WERI-Rb-1 (cell line): ENCODE results near the gene SNX3.

Experiments
- DNase-seq: peaks from one replicate; pipeline ENCODE4 v3.0.0-alpha.2; 2020
- H3K27ac ChIP-seq: fragments of 250-450 bp; sonication (Bioruptor Pico); 2 replicates; pipeline ENCODE4 v1.5.1; 2020; ENCODE audit warnings: mild to moderate bottlenecking, moderate library complexity
- H3K27me3 ChIP-seq: fragments of 250-450 bp; sonication (Bioruptor Pico); 2 replicates; pipeline ENCODE4 v1.5.1; 2021; ENCODE audit warnings: mild to moderate bottlenecking, low read depth, moderate library complexity; ENCODE audit not compliant: insufficient read depth, severe bottlenecking
- H3K36me3 ChIP-seq: fragments of 250-450 bp; sonication (Bioruptor Pico); 2 replicates; pipeline ENCODE4 v1.5.1; 2020; ENCODE audit warnings: mild to moderate bottlenecking, moderate library complexity
- H3K4me3 ChIP-seq: 2 replicates; pipeline ENCODE4 v1.5.1; 2011; ENCODE audit warnings: low read depth, mild to moderate bottlenecking, control low read depth, low read length
- H3K9me3 ChIP-seq: fragments of 250-450 bp; sonication (Bioruptor Pico); 2 replicates; pipeline ENCODE4 v1.5.1; 2021; ENCODE audit warnings: mild to moderate bottlenecking, moderate library complexity; ENCODE audit not compliant: severe bottlenecking
- CTCF ChIP-seq: IDR thresholded peaks from 2 replicates; pipeline ENCODE4 v1.5.1; 2011; ENCODE audit warnings: low read depth, mild to moderate bottlenecking, control low read depth, inconsistent platforms, low read length

Gene SNX3

GRCh38 chr6:108186226-108186625 is 74.6 kb downstream of the SNX3 start:
- TF ChIP-seq CTCF = no peak
- H3K27me3 ChIP-seq = no peaks in the 10 kb centered on the region
- DNase-seq = no peak
- H3K27ac ChIP-seq = no peak overlapping the region
- H3K36me3 ChIP-seq = no peaks in the 10 kb centered on the region
- H3K4me3 ChIP-seq = no peak overlapping the region
- H3K9me3 ChIP-seq = no peaks in the 10 kb centered on the region

DNA sequence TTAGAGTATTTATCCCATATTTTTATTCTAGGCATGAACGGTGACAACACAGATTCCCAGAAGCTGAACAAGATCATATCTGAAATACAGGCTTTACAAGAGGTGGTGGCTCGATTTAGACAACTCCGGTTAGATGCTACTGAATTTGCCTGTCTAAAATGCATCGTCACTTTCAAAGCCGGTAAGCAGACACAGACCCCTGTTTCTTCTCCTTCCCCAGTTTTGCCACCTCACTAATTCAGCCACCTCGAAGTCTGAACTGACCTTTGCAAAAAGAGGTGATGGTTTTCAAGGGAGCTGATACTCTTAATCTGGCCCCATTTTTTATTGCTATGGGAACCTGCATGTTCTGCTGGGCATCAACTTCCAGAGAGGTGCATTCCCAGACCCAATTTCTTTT is 80.1 kb downstream of the SNX3 start:
- no peak overlapping the region for H3K4me3 ChIP-seq
- H3K9me3 ChIP-seq = no peaks in the 10 kb centered on the region
- no peak for TF ChIP-seq CTCF
- H3K36me3 ChIP-seq = no peaks in the 10 kb centered on the region
- H3K27me3 ChIP-seq = no peaks in the 10 kb centered on the region
- H3K27ac ChIP-seq = no peak overlapping the region
- DNase-seq = no peak

DNA sequence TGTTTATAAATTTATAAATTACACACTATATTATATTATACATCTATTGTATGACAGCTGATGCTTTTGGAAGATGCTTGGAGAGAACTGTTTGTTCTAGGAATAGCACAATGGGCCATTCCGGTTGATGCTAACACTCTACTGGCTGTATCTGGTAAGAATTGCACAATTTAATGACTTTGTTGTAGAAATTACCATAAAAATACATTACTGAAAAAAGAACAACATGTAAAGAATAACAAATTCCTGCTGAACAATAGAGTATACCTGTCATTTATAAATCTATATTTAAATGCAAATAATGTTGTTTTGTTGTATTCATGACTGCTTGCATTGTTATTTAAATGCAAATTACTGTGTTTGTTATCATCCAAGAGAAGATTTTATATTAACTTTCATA is 80.6 kb downstream of the SNX3 start:
- Histone ChIP-seq H3K27ac (no peak overlapping the region), H3K27me3 (no peaks in the 10 kb centered on the region)

GRCh38 chr6:108179741-108180140 is 81.1 kb downstream of the SNX3 start:
- Histone ChIP-seq H3K27ac (no peak overlapping the region), H3K9me3 (no peaks in the 10 kb centered on the region), H3K4me3 (no peak overlapping the region), H3K36me3 (no peaks in the 10 kb centered on the region), H3K27me3 (no peaks in the 10 kb centered on the region)
- DNase-seq = no peak
- TF ChIP-seq CTCF = no peak

More for the DNA sequence above, 80.6 kb downstream of the SNX3 start:
- no peaks in the 10 kb centered on the region for H3K36me3 ChIP-seq
- no peaks in the 10 kb centered on the region for H3K9me3 ChIP-seq
- DNase-seq = no peak
- H3K4me3 ChIP-seq = no peak overlapping the region
- no peak for TF ChIP-seq CTCF

DNA sequence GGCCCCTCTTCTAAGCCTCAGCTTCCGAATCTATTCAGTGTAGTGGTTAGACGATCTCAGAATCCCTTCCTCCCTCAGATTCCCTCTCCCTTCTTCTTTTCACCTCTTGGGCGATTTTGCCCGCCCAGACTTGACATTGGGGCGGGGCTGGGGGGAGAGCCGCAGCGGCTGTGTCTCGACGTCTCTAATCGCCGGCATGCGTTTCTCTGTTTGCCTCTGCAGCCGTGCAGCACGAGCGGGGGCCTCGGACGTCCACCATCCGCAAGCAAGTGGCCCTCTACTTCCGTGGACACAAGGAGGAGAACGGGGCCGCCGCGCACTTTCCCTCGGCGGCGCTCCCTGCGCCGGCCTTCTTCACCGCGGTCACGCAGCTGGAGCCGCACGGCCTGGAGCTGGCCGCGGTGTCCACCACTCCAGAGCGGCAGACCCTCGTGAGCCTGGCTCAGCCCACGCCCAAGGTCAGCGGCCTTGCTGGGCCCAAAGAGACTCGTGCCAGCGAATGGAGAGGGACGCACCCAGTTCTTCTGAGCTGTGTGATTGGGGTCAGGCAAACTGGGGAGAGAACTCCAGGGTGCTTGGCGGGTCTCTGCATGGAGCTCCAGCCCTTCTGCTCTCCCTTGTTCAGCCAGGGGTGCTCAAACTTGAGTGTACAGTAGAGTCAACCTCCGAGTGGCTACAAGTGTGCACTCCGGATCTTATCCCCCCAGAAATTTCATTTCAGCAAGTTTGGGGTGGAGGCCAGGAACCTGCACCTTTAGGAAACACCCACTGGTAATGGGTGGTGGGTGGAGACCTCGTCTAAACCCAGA is 84.4 kb downstream of the SNX3 start:
- DNase-seq = no peak
- TF ChIP-seq CTCF = no peak
- Histone ChIP-seq H3K9me3 (no peaks in the 10 kb centered on the region), H3K36me3 (no peaks in the 10 kb centered on the region), H3K27me3 (no peaks in the 10 kb centered on the region), H3K4me3 (no peak overlapping the region), H3K27ac (no peak overlapping the region)
